B cell (primary cell): ENCODE data around the gene TBC1D22A. TPM values are rescaled to one million over a fixed set of nuclear protein-coding genes. Genes with fewer than 3 reads are reported as not detected.

Experiments used
- ATAC-seq: fragments of 200-7000 bp; cut with Tn5 transposase; one replicate; pipeline ENCODE4 v1.10.0; 2021; ENCODE audit warnings: low read depth, mild to moderate bottlenecking, moderate number of reproducible peaks, moderate library complexity
- CTCF ChIA-PET: fragments of 350-600 bp; sonication (Branson Sonifier 250); formaldehyde crosslinking; loops from one replicate; lab custom pipeline; 2021; ENCODE audit warnings: antibody characterized with exemption, inconsistent platforms; lab: Charles Lee
- POLR2A ChIA-PET: fragments of 350-600 bp; sonication (Branson Sonifier 250); formaldehyde crosslinking; loops from one replicate; lab custom pipeline; 2021; ENCODE audit warnings: antibody characterized with exemption; lab: Charles Lee
- DNase-seq: peaks from one replicate; pipeline ENCODE4 v3.0.0; 2013
- H2AFZ ChIP-seq: 2 replicates; pipeline ENCODE4 v1.6.1; 2012; ENCODE audit warnings: mild to moderate bottlenecking, low read depth, low read length; ENCODE audit not compliant: insufficient read depth, poor library complexity, severe bottlenecking
- H3K27ac ChIP-seq, 2 donors: 1 replicate in 1 of 2; 2 replicates in 1 of 2; pipeline ENCODE4 v1.5.1; 2012 to 2013; ENCODE audit warnings: low read length in 2 of 2, mild to moderate bottlenecking in 2 of 2, moderate library complexity in 1 of 2
- H3K27me3 ChIP-seq, 4 experiments: fragments of 200-600 bp in 1 of 4; sonication (generic) in 1 of 4; replicated peaks in 1 of 4; 1 replicate in 2 of 4; 2 replicates in 2 of 4; pipeline versions ENCODE4 v1.6.1 to v1.7.0; 2013 to 2016; ENCODE audit warnings: low read length in 3 of 4, mild to moderate bottlenecking in 2 of 4, mixed read lengths in 1 of 4, moderate library complexity in 1 of 4; ENCODE audit not compliant: insufficient read depth in 4 of 4, control insufficient read depth in 3 of 4; ENCODE audit errors: control extremely low read depth in 1 of 4
- H3K36me3 ChIP-seq, 2 experiments: replicated peaks in 1 of 2; 1 replicate in 1 of 2; 2 replicates in 1 of 2; pipeline versions ENCODE4 v1.6.1 to v1.7.1; 2013; ENCODE audit warnings: low read length in 1 of 2; ENCODE audit not compliant: insufficient read depth in 2 of 2, control insufficient read depth in 1 of 2; ENCODE audit errors: control extremely low read depth in 1 of 2, extremely low read depth in 1 of 2
- H3K4me1 ChIP-seq, 2 donors: fragments of 200-600 bp in 1 of 2; sonication (generic) in 1 of 2; 1 replicate in 1 of 2; 2 replicates in 1 of 2; pipeline versions ENCODE4 v1.5.1 to v1.6.1; 2013 to 2017; ENCODE audit warnings: low read length in 2 of 2; ENCODE audit not compliant: control insufficient read depth in 2 of 2, insufficient read depth in 2 of 2
- H3K4me2 ChIP-seq: replicated peaks from 2 replicates; pipeline ENCODE3; 2012; ENCODE audit warnings: mild to moderate bottlenecking, low read depth, low read length; ENCODE audit not compliant: poor library complexity, severe bottlenecking
- H3K4me3 ChIP-seq, 5 experiments: fragments of 200-600 bp in 1 of 5; sonication (generic) in 1 of 5; 1 replicate in 3 of 5; 2 replicates in 2 of 5; pipeline versions ENCODE4 v1.5.1 to v1.7.0; 2011 to 2016; ENCODE audit warnings: low read length in 4 of 5, mild to moderate bottlenecking in 4 of 5, low read depth in 2 of 5, control low read depth in 1 of 5, moderate library complexity in 1 of 5; ENCODE audit not compliant: insufficient read depth in 1 of 5; ENCODE audit errors: control extremely low read depth in 1 of 5, extremely low read depth in 1 of 5
- H3K79me2 ChIP-seq: fragments of 200-600 bp; sonication (generic); one replicate; pipeline ENCODE4 v1.6.0; 2016; ENCODE audit warnings: low read length; ENCODE audit not compliant: control insufficient read depth, insufficient read depth
- H3K9ac ChIP-seq: fragments of 200-600 bp; sonication (generic); 2 replicates; pipeline ENCODE4 v1.6.1; 2017; ENCODE audit warnings: mild to moderate bottlenecking, low read length, moderate library complexity
- H3K9me3 ChIP-seq, 3 donors: one replicate each; pipeline versions ENCODE4 v1.6.1 to v1.7.1; 2013; ENCODE audit warnings: low read length in 2 of 3; ENCODE audit not compliant: control insufficient read depth in 2 of 3, insufficient read depth in 1 of 3; ENCODE audit errors: control extremely low read depth in 1 of 3
- H4K20me1 ChIP-seq: 2 replicates; pipeline ENCODE4 v1.6.0; 2012; ENCODE audit warnings: mild to moderate bottlenecking, low read length; ENCODE audit not compliant: insufficient read depth, control insufficient read depth, poor library complexity, severe bottlenecking
- H3K27ac Mint-ChIP-seq: one replicate; pipeline ENCODE4 v1.8.0; 2021; ENCODE audit warnings: mixed read lengths
- H3K27me3 Mint-ChIP-seq: one replicate; pipeline ENCODE4 v1.8.0; 2021; ENCODE audit warnings: mixed read lengths
- H3K4me1 Mint-ChIP-seq: one replicate; pipeline ENCODE4 v1.8.0; 2021; ENCODE audit warnings: mixed read lengths
- H3K4me3 Mint-ChIP-seq: one replicate; pipeline ENCODE4 v1.8.0; 2021; ENCODE audit warnings: mixed read lengths
- H3K9me3 Mint-ChIP-seq: one replicate; pipeline ENCODE4 v1.8.0; 2022; ENCODE audit warnings: mixed read lengths; ENCODE audit not compliant: insufficient read depth
- CTCF ChIP-seq: fragments of 200-600 bp; IDR thresholded peaks from one replicate; pipeline ENCODE4 v1.8.0; 2022; ENCODE audit warnings: antibody characterized with exemption, mild to moderate bottlenecking
- EZH2 ChIP-seq: IDR thresholded peaks from 2 replicates; pipeline ENCODE4 v1.6.1; 2012; ENCODE audit warnings: borderline replicate concordance, low read depth, mild to moderate bottlenecking, moderate library complexity, low read length; ENCODE audit not compliant: insufficient read depth, poor library complexity, severe bottlenecking
- WGBS: methylation state at CpG from one replicate; pipeline ENCODE4 v1.1.5; 2013; ENCODE audit warnings: missing lambda C conversion rate; ENCODE audit not compliant: insufficient coverage; 5-methylcytosine and 5-hydroxymethylcytosine counted together
- intact Hi-C: fragments of 100-400 bp; cut with micrococcal nuclease; formaldehyde crosslinking; loops from one replicate; pipeline ENCODE4 v1.10.0; 2022
- polyA plus RNA-seq: library from polyadenylated mRNA; depleted of rRNA; stranded (reverse); fragments of >200 nt; gene quantifications from 2 replicates; pipeline ENCODE4 v1.2.3, GENCODE V29; 2012
- total RNA-seq, 2 donors: library from RNA; stranded (reverse); fragments of 120-200 nt in 1 of 2; gene quantifications; 1 replicate in 1 of 2; 2 replicates in 1 of 2; pipeline versions ENCODE4 v1.2.3 to v1.2.4, GENCODE V29; 2013 to 2022

The TBC1D22A gene
- total and polyA plus RNA-seq, 2 donors (not counting 1 experiment from before 2014, with no cell fraction given), result 73.8 to 128 TPM

- no peaks in the 10 kb centered on the region for H3K27me3 ChIP-seq
- CTCF ChIA-PET, result interaction anchor here (1.1 kb wide), 1 partner anchor 160 kb away, joined by 5 read pairs; no protein-coding TSS in a partner anchor
- no peaks in the 10 kb centered on the region for H3K9me3 ChIP-seq
- peaks cover 72% of the 10 kb centered on the region for H3K79me2 ChIP-seq
- DNase-seq (no peak), ATAC-seq (no peak)
- Mint-ChIP-seq H3K4me3 (no peak overlapping the region), H3K27ac (no peak overlapping the region), H3K9me3 (no peaks in the 10 kb centered on the region), H3K4me1 (peaks cover 22% of the 10 kb centered on the region), H3K27me3 (no peaks in the 10 kb centered on the region)
- intact Hi-C loops, result no loop called here
- peaks cover 7 to 15% of the 10 kb centered on the region in 2 donors for H3K4me1 ChIP-seq
- H3K9ac ChIP-seq, result no peak overlapping the region
- peaks cover 4 to 36% of the 10 kb centered on the region in 2 experiments for H3K36me3 ChIP-seq
- no peak overlapping the region for H3K4me3 ChIP-seq
- no peak overlapping the region for H2AFZ ChIP-seq
- 100% methylated on average over 7 of the region's 9 CpGs for WGBS
- no peak for TF ChIP-seq CTCF
- TF ChIP-seq EZH2, result no peak
- H3K4me2 ChIP-seq, result no peak overlapping the region
- H4K20me1 ChIP-seq, result peaks cover 80% of the 10 kb centered on the region
- POLR2A ChIA-PET, result interaction anchor here (0.7 kb wide), 1 partner anchor 12 kb away, joined by 4 read pairs; no protein-coding TSS in a partner anchor
- H3K27ac ChIP-seq, result no peak overlapping the region
Measured at GRCh38 chr22:46723882-46724281, 38.6 kb upstream of the TBC1D22A start.

GRCh38 chr22:46725096-46725495 lies 37.4 kb upstream of the TBC1D22A start:
- Histone ChIP-seq H3K4me1 (peaks cover 7 to 15% of the 10 kb centered on the region in 2 donors), H3K9ac (no peak overlapping the region), H3K4me2 (no peak overlapping the region), H3K27me3 (no peaks in the 10 kb centered on the region), H4K20me1 (peaks cover 85% of the 10 kb centered on the region), H3K4me3 (no peak overlapping the region), H2AFZ (no peak overlapping the region), H3K27ac (no peak overlapping the region), H3K79me2 (peaks cover 84% of the 10 kb centered on the region), H3K36me3 (peaks cover 2 to 26% of the 10 kb centered on the region in 2 experiments), H3K9me3 (no peaks in the 10 kb centered on the region)
- no peak for DNase-seq
- ATAC-seq, result no peak
- H3K27ac Mint-ChIP-seq, result no peak overlapping the region
- H3K9me3 Mint-ChIP-seq, result no peaks in the 10 kb centered on the region
- H3K27me3 Mint-ChIP-seq, result no peaks in the 10 kb centered on the region
- ChIA-PET CTCF (interaction anchor here (0.7 to 1.0 kb wide), 2 partner anchors 34 to 247 kb away, joined by 3 read pairs; no protein-coding TSS in a partner anchor), POLR2A (no interaction called here)
- no peak for TF ChIP-seq EZH2
- no peak for TF ChIP-seq CTCF
- no peak overlapping the region for H3K4me3 Mint-ChIP-seq
- intact Hi-C loops, result no loop called here
- WGBS, result 98% methylated on average over 16 of the region's 18 CpGs
- peaks cover 26% of the 10 kb centered on the region for H3K4me1 Mint-ChIP-seq
